Activated CD8-positive, alpha-beta T cell treated with anti-CD3 and anti-CD28 coated beads for 36 hours (primary cell): ENCODE results near the gene BANP. TPM values are rescaled to one million over a fixed set of nuclear protein-coding genes. Genes with fewer than 3 reads are reported as not detected.
"Not testable (repeated sequence)": the region's sequence is repeated elsewhere in the genome, so short reads cannot be mapped to it uniquely, and the experiment has no call there.

Source experiments
- ATAC-seq: fragments of 200-7000 bp; cut with Tn5 transposase; one replicate; pipeline ENCODE4 v1.10.0; 2021; ENCODE audit warnings: mild to moderate bottlenecking, moderate library complexity
- CTCF ChIA-PET: fragments of 350-600 bp; sonication (Branson Sonifier 250); formaldehyde crosslinking; loops from one replicate; lab custom pipeline; 2021; ENCODE audit warnings: antibody characterized with exemption; lab: Charles Lee
- POLR2A ChIA-PET: fragments of 350-600 bp; sonication (Branson Sonifier 250); formaldehyde crosslinking; loops from one replicate; lab custom pipeline; 2021; ENCODE audit warnings: antibody characterized with exemption; lab: Charles Lee
- DNase-seq: peaks from one replicate; pipeline ENCODE4 v3.0.0-alpha.2; 2020
- H3K27ac Mint-ChIP-seq: one replicate; pipeline ENCODE4 v1.8.0; 2021; ENCODE audit warnings: mild to moderate bottlenecking, mixed read lengths
- H3K27me3 Mint-ChIP-seq: one replicate; pipeline ENCODE4 v1.8.0; 2021; ENCODE audit warnings: mixed read lengths
- H3K36me3 Mint-ChIP-seq: one replicate; pipeline ENCODE4 v1.8.0; 2021; ENCODE audit warnings: low read depth, mixed read lengths
- H3K4me1 Mint-ChIP-seq: one replicate; pipeline ENCODE4 v1.8.0; 2021; ENCODE audit warnings: low read depth, mixed read lengths
- H3K4me3 Mint-ChIP-seq: one replicate; pipeline ENCODE4 v1.8.0; 2021; ENCODE audit warnings: mild to moderate bottlenecking, moderate library complexity, mixed read lengths
- H3K9me3 Mint-ChIP-seq: one replicate; pipeline ENCODE4 v1.8.0; 2021; ENCODE audit warnings: mixed read lengths
- CTCF ChIP-seq: fragments of 200-600 bp; IDR thresholded peaks from one replicate; pipeline ENCODE4 v1.8.0; 2022; ENCODE audit warnings: antibody characterized with exemption, mild to moderate bottlenecking
- intact Hi-C: fragments of 100-400 bp; cut with micrococcal nuclease; formaldehyde crosslinking; loops from one replicate; pipeline ENCODE4 v1.10.0; 2022
- total RNA-seq, 2 experiments: library from RNA; stranded (reverse); gene quantifications; one replicate each; pipeline ENCODE4 v1.2.3, GENCODE V29; 2021

BANP gene
- total RNA-seq, 2 experiments from 2014 or later, result 32.1 to 36.1 TPM

GRCh38 chr16:88019821-88020515 is 68.7 kb downstream of the BANP start:
- ATAC-seq, result no peak
- POLR2A ChIA-PET, result no interaction called here
- no peak for DNase-seq
- no peak for TF ChIP-seq CTCF
- intact Hi-C loops, result no loop called here
- H3K27ac Mint-ChIP-seq, result peak overlapping the region; percentile 38
- CTCF ChIA-PET, result no interaction called here
- H3K9me3 Mint-ChIP-seq, result no peaks in the 10 kb centered on the region
- peaks cover 4% of the 10 kb centered on the region for H3K4me1 Mint-ChIP-seq
- no peaks in the 10 kb centered on the region for H3K27me3 Mint-ChIP-seq
- no peak overlapping the region for H3K4me3 Mint-ChIP-seq
- H3K36me3 Mint-ChIP-seq, result peaks cover 4% of the 10 kb centered on the region

GRCh38 chr16:88020516-88020885 is 69.3 kb downstream of the BANP start:
- no peak for ATAC-seq
- H3K4me1 Mint-ChIP-seq, result peaks cover 5% of the 10 kb centered on the region
- no peak for TF ChIP-seq CTCF
- no peaks in the 10 kb centered on the region for H3K27me3 Mint-ChIP-seq
- H3K36me3 Mint-ChIP-seq, result peaks cover 4% of the 10 kb centered on the region
- H3K4me3 Mint-ChIP-seq, result no peak overlapping the region
- CTCF ChIA-PET, result no interaction called here
- intact Hi-C loops, result no loop called here
- no peak overlapping the region for H3K27ac Mint-ChIP-seq
- no peaks in the 10 kb centered on the region for H3K9me3 Mint-ChIP-seq
- POLR2A ChIA-PET, result no interaction called here
- no peak for DNase-seq

GRCh38 chr16:88021041-88021970 is 70.1 kb downstream of the BANP start:
- DNase-seq, H3K4me3 Mint-ChIP-seq, intact Hi-C loops, POLR2A ChIA-PET, H3K27me3 Mint-ChIP-seq, CTCF ChIA-PET, H3K36me3 Mint-ChIP-seq, H3K4me1 Mint-ChIP-seq, ATAC-seq, H3K9me3 Mint-ChIP-seq, H3K27ac Mint-ChIP-seq: not testable (repeated sequence)

GRCh38 chr16:88022076-88023042 is 71.1 kb downstream of the BANP start:
- H3K27me3 Mint-ChIP-seq, result no peaks in the 10 kb centered on the region
- DNase-seq (no peak), ATAC-seq (no peak)
- no peaks in the 10 kb centered on the region for H3K9me3 Mint-ChIP-seq
- ChIA-PET POLR2A (no interaction called here), CTCF (no interaction called here)
- H3K27ac Mint-ChIP-seq, result no peak overlapping the region
- peaks cover 8% of the 10 kb centered on the region for H3K36me3 Mint-ChIP-seq
- H3K4me1 Mint-ChIP-seq, result peaks cover 10% of the 10 kb centered on the region
- no peak overlapping the region for H3K4me3 Mint-ChIP-seq
- intact Hi-C loops, result no loop called here
- TF ChIP-seq CTCF, result no peak

- POLR2A ChIA-PET, result no interaction called here
- Mint-ChIP-seq H3K27ac (no peak overlapping the region), H3K9me3 (no peaks in the 10 kb centered on the region)
Measured at GRCh38 chr16:88023366-88023765, 72.1 kb downstream of the BANP start.

More at GRCh38 chr16:88023366-88023765, 72.1 kb downstream of the BANP start:
- CTCF ChIA-PET, result no interaction called here
- DNase-seq (no peak), ATAC-seq (no peak)
- no peak for TF ChIP-seq CTCF
- peaks cover 10% of the 10 kb centered on the region for H3K4me1 Mint-ChIP-seq
- no peak overlapping the region for H3K4me3 Mint-ChIP-seq
- H3K27me3 Mint-ChIP-seq, result no peaks in the 10 kb centered on the region
- intact Hi-C loops, result no loop called here
- H3K36me3 Mint-ChIP-seq, result peaks cover 10% of the 10 kb centered on the region
